HepG2 (cell line): Measurements from ENCODE around the gene TSNAX. TPM values are rescaled to one million over a fixed set of nuclear protein-coding genes. Genes with fewer than 3 reads are reported as not detected.

Source experiments
- ATAC-seq: fragments of 200-7000 bp; cut with Tn5 transposase; 3 replicates; pipeline ENCODE4 v1.9.1; 2020; ENCODE audit warnings: mild to moderate bottlenecking, moderate library complexity
- BruUV-seq: library from RNA; stranded (reverse); fragments of 400-500 nt; replicated peaks from 2 replicates; lab custom pipeline; 2021; lab: Mats Ljungman, UMichigan
- CTCF ChIA-PET: fragments of 300-600 bp; formaldehyde crosslinking; extraction: SDS; loops from one replicate; lab custom pipeline; 2021; ENCODE audit warnings: low total read pairs, inconsistent platforms, low intra/inter-chr PET ratio; lab: Yijun Ruan, JAX
- POLR2A ChIA-PET: fragments of 350-600 bp; sonication (Branson Sonifier 250); formaldehyde crosslinking; loops from one replicate; lab custom pipeline; 2020; ENCODE audit warnings: antibody characterized with exemption, inconsistent platforms; lab: Yijun Ruan, JAX
- DNase-seq: peaks from one replicate; pipeline ENCODE4 v3.0.0-alpha.2; 2015; ENCODE audit warnings: low spot score
- FAIRE-seq: peaks from 3 replicates; lab custom pipeline; 2011; peaks lifted over from hg19 to GRCh38; lab: Jason Lieb, UNC
- H2AFZ ChIP-seq: one replicate; pipeline ENCODE4 v1.6.1; 2011; ENCODE audit warnings: low read length, inconsistent platforms
- H3K27ac ChIP-seq: fragments of 300-600 bp; 3 replicates; pipeline ENCODE4 v1.8.0; 2011; ENCODE audit warnings: mixed run types, mild to moderate bottlenecking, mixed read lengths, low read length, inconsistent platforms; ENCODE audit not compliant: insufficient read depth; ENCODE audit errors: extremely low read length
- H3K27me3 ChIP-seq, 2 experiments: fragments of 200-600 bp in 1 of 2; 2 replicates in 1 of 2; 3 replicates in 1 of 2; pipeline versions ENCODE4 v1.6.0 to v1.8.0; 2011; ENCODE audit warnings: low read length in 2 of 2, mild to moderate bottlenecking in 2 of 2, moderate library complexity in 2 of 2, inconsistent platforms in 1 of 2; ENCODE audit not compliant: insufficient read depth in 2 of 2, control insufficient read depth in 1 of 2
- H3K36me3 ChIP-seq, 2 experiments: fragments of 200-600 bp in 1 of 2; replicated peaks in 1 of 2; 2 replicates in 1 of 2; 3 replicates in 1 of 2; pipeline versions ENCODE4 v1.5.1 to v1.8.0; 2011; ENCODE audit warnings: low read length in 2 of 2, inconsistent platforms in 1 of 2; ENCODE audit not compliant: insufficient read depth in 2 of 2, control insufficient read depth in 1 of 2
- H3K4me1 ChIP-seq: 2 replicates; pipeline ENCODE4 v1.5.1; 2012; ENCODE audit warnings: low read length, inconsistent platforms; ENCODE audit not compliant: insufficient read depth
- H3K4me2 ChIP-seq: 2 replicates; pipeline ENCODE4 v1.6.0; 2011; ENCODE audit warnings: low read depth, low read length, inconsistent platforms
- H3K4me3 ChIP-seq, 3 experiments: fragments of 200-600 bp in 1 of 3; sonication (generic), shearing (Covaris generic) in 1 of 3; replicated peaks in 1 of 3; 2 replicates each; pipeline ENCODE4 v1.5.1; 2011 to 2016; ENCODE audit warnings: low read length in 3 of 3, inconsistent platforms in 2 of 3, low read depth in 2 of 3, mild to moderate bottlenecking in 2 of 3, control low read depth in 1 of 3, mixed read lengths in 1 of 3; ENCODE audit not compliant: insufficient read depth in 1 of 3
- H3K79me2 ChIP-seq: one replicate; pipeline ENCODE4 v1.6.1; 2011; ENCODE audit warnings: low read length, inconsistent platforms; ENCODE audit not compliant: insufficient read depth
- H3K9ac ChIP-seq: 2 replicates; pipeline ENCODE4 v1.6.0; 2011; ENCODE audit warnings: mild to moderate bottlenecking, low read depth, low read length, inconsistent platforms; ENCODE audit not compliant: insufficient read depth
- H3K9me3 ChIP-seq: 2 replicates; pipeline ENCODE4 v1.5.1; 2012; ENCODE audit warnings: mild to moderate bottlenecking, low read length
- H4K20me1 ChIP-seq: 2 replicates; pipeline ENCODE4 v1.6.0; 2011; ENCODE audit warnings: inconsistent platforms, mild to moderate bottlenecking, low read length, moderate library complexity; ENCODE audit not compliant: insufficient read depth
- GATA4 ChIP-seq: sonication (generic); IDR thresholded peaks from 2 replicates; pipeline ENCODE4 v1.6.1; 2016; ENCODE audit warnings: antibody characterized with exemption, low read depth, borderline replicate concordance
- MAFF ChIP-seq: IDR thresholded peaks from 2 replicates; pipeline ENCODE4 v1.6.1; 2011; ENCODE audit warnings: low read depth, low read length, improper control_type of control experiment
- MAFK ChIP-seq, 2 experiments: IDR thresholded peaks in 1 of 2; conservative IDR thresholded peaks in 1 of 2; 2 replicates each; pipeline ENCODE4 v1.6.1; 2011; ENCODE audit warnings: improper control_type of control experiment in 2 of 2, low read length in 2 of 2
- MZF1 ChIP-seq: sonication (generic); formaldehyde crosslinking; IDR thresholded peaks from 2 replicates; pipeline ENCODE4 v1.8.1; 2023; ENCODE audit warnings: mild to moderate bottlenecking, missing genetic modification reagents, borderline replicate concordance
- NCOA1 ChIP-seq: sonication (generic); formaldehyde crosslinking; IDR thresholded peaks from 2 replicates; pipeline ENCODE4 v1.9.0; 2021; ENCODE audit warnings: missing genetic modification reagents
- SP5 ChIP-seq: IDR thresholded peaks from 2 replicates; pipeline ENCODE4 v1.6.1; 2016; ENCODE audit warnings: low read depth, borderline replicate concordance
- ZNF224 ChIP-seq: sonication (generic); formaldehyde crosslinking; IDR thresholded peaks from 2 replicates; pipeline ENCODE4 v1.5.0; 2020; ENCODE audit warnings: mild to moderate bottlenecking, missing genetic modification reagents
- ZNF703 ChIP-seq: sonication (generic); formaldehyde crosslinking; IDR thresholded peaks from 2 replicates; pipeline ENCODE4 v1.5.1; 2020; ENCODE audit warnings: missing genetic modification reagents, mild to moderate bottlenecking, moderate library complexity, borderline replicate concordance
- ZNF777 ChIP-seq: sonication (generic); formaldehyde crosslinking; IDR thresholded peaks from 2 replicates; pipeline ENCODE4 v1.4.0; 2020; ENCODE audit warnings: missing genetic modification reagents
- WGBS: methylation state at CpG from one replicate; pipeline ENCODE4 v1.1.6; 2017; ENCODE audit warnings: low lambda C conversion rate; 5-methylcytosine and 5-hydroxymethylcytosine counted together
- in situ Hi-C: cut with HindIII; loops from 2 replicates; pipeline ENCODE4 v1.10.0; 2017; ENCODE audit warnings: low pct_unique_long_range_greater_than_20kb; ENCODE audit not compliant: extremely low pct_ligation_motif_present
- intact Hi-C: fragments of 100-400 bp; cut with micrococcal nuclease; formaldehyde crosslinking; loops from one replicate; pipeline ENCODE4 v1.10.0; 2022; ENCODE audit not compliant: unreplicated experiment
- polyA plus RNA-seq, 8 experiments: library from polyadenylated mRNA; depleted of rRNA in 3 of 8; stranded (reverse) in 7 of 8; unstranded in 1 of 8; fragments of >200 nt; fragmentation: Illumina TruSeq in 4 of 8; extraction: Trizol in 4 of 8; gene quantifications; 2 replicates each; pipeline versions ENCODE4 v1.2.1 to v1.2.3, GENCODE V29; 2011 to 2016; ENCODE audit warnings: low read depth in 4 of 8, missing spikeins in 1 of 8, mixed read lengths in 1 of 8; ENCODE audit not compliant: insufficient read depth in 1 of 8
- total RNA-seq, 5 experiments: library from RNA; depleted of rRNA; stranded (reverse); fragments of >200 nt; fragmentation: Illumina TruSeq; extraction: Trizol; gene quantifications; 2 replicates each; pipeline ENCODE4 v1.2.3, GENCODE V29; 2016; ENCODE audit warnings: low read depth in 1 of 5
- TF ChIP-seq, protein P1 (sequence below): sonication (generic); IDR thresholded peaks from 2 replicates; pipeline ENCODE4 v1.6.1; 2016; ENCODE audit warnings: low read depth, borderline replicate concordance
- TF ChIP-seq, protein P2 (sequence below): sonication (generic); formaldehyde crosslinking; IDR thresholded peaks from 2 replicates; pipeline ENCODE4 v1.4.0; 2020; ENCODE audit warnings: missing genetic modification reagents, borderline replicate concordance
- TF ChIP-seq, protein P3 (sequence below): sonication (generic); formaldehyde crosslinking; IDR thresholded peaks from 2 replicates; pipeline ENCODE4 v1.5.1; 2020; ENCODE audit warnings: missing genetic modification reagents, mild to moderate bottlenecking, borderline replicate concordance

TSNAX gene
- total and polyA plus RNA-seq, 2 of the 13 experiments (the other 11 are each of a cell fraction or from before 2014, with no cell fraction given): 13.2 to 46.2 TPM

DNA sequence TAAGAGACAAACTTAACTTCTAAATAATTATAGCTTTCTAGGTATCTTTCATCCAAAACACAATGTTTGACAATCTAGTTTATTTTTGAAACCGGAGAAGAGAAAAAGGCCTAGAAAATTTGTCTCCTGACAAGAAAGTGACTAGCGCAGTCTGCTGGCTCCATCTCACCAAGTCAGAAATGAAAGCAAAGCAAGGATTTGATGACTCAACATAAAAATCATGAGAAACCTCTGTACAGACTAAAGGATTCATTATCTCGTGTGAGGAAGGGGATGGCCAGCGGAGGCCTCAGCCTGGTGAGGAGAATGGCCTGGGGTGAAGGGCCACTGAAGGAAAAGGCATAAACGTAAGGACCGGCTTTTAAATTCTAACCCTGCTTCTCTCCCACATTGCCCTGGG, 20.0 kb upstream of the TSNAX start:
- 80% methylated on average over 6 of the region's 6 CpGs for WGBS
- Histone ChIP-seq H3K9ac (no peak overlapping the region), H3K4me2 (no peak overlapping the region; the same call in 1 of the 2 replicates), H3K9me3 (no peaks in the 10 kb centered on the region), H3K4me3 (no peak overlapping the region), H3K79me2 (no peaks in the 10 kb centered on the region), H3K4me1 (peaks cover 33% of the 10 kb centered on the region), H3K27ac (no peak overlapping the region), H3K36me3 (no peaks in the 10 kb centered on the region), H4K20me1 (no peaks in the 10 kb centered on the region), H3K27me3 (no peaks in the 10 kb centered on the region; a peak in 1 of 5 replicates), H2AFZ (no peak overlapping the region)
- intact Hi-C loops: no loop called here
- TF ChIP-seq MZF1 (CRISPR knock-in tag): no peak
- TF ChIP-seq, protein P1, sequence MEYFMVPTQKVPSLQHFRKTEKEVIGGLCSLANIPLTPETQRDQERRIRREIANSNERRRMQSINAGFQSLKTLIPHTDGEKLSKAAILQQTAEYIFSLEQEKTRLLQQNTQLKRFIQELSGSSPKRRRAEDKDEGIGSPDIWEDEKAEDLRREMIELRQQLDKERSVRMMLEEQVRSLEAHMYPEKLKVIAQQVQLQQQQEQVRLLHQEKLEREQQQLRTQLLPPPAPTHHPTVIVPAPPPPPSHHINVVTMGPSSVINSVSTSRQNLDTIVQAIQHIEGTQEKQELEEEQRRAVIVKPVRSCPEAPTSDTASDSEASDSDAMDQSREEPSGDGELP: no peak
- no peak for TF ChIP-seq NCOA1 (CRISPR knock-in tag)
- peak; percentile 98 for TF ChIP-seq MAFF
- TF ChIP-seq MAFK (conservative IDR thresholded peaks at IDR 0.05 in 1 of 2, IDR thresholded peaks at IDR 0.05 in 1 of 2; ENCODE audit: low read length in 2 of 2): peak; percentile 96 to 98
- no peak for ATAC-seq
- no peak for DNase-seq
- POLR2A ChIA-PET: no interaction called here
- CTCF ChIA-PET: no interaction called here
- in situ Hi-C loops: no loop called here
- no TSS peak for BruUV-seq
- FAIRE-seq: no peak

DNA sequence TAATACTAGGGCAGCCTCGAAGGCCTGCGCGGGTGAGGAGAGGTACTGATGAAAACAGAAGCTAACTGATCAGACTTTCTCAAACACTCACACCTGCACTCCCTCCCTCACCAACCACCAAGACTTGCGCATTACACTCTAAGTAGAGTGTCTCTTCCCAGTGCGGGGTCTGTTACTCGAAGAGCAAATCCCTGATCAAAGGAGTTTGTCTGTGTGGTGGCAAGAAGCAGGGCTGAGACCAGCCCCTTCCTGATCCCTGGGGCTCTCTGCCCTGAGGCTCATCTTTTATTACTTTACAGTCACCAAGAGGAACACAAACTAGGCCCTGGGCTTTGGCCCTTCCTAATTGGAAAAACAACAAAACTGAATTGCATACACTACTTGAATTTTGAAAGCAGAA, 19.5 kb upstream of the TSNAX start:
- ChIA-PET POLR2A (no interaction called here), CTCF (no interaction called here)
- WGBS: 96% methylated on average over 5 of the region's 6 CpGs
- Histone ChIP-seq H3K4me2 (no peak overlapping the region), H4K20me1 (no peaks in the 10 kb centered on the region), H3K4me1 (peaks cover 33% of the 10 kb centered on the region), H3K9me3 (no peaks in the 10 kb centered on the region), H3K79me2 (no peaks in the 10 kb centered on the region), H3K4me3 (no peak overlapping the region), H3K36me3 (no peaks in the 10 kb centered on the region), H3K9ac (no peak overlapping the region), H3K27me3 (no peaks in the 10 kb centered on the region; a peak in 1 of 5 replicates), H3K27ac (no peak overlapping the region), H2AFZ (no peak overlapping the region)
- no peak for FAIRE-seq
- no peak for DNase-seq
- no peak for ATAC-seq
- in situ Hi-C loops: no loop called here
- intact Hi-C loops: no loop called here
- BruUV-seq: no TSS peak
- TF ChIP-seq ZNF703 (CRISPR knock-in tag): no peak
- TF ChIP-seq GATA4: no peak
- no peak for TF ChIP-seq SP5 (CRISPR knock-in tag)
- TF ChIP-seq, protein P2, sequence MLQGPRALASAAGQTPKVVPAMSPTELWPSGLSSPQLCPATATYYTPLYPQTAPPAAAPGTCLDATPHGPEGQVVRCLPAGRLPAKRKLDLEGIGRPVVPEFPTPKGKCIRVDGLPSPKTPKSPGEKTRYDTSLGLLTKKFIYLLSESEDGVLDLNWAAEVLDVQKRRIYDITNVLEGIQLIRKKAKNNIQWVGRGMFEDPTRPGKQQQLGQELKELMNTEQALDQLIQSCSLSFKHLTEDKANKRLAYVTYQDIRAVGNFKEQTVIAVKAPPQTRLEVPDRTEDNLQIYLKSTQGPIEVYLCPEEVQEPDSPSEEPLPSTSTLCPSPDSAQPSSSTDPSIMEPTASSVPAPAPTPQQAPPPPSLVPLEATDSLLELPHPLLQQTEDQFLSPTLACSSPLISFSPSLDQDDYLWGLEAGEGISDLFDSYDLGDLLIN (CRISPR knock-in tag): no peak
- TF ChIP-seq ZNF224: no peak
- no peak for TF ChIP-seq ZNF777
- TF ChIP-seq, protein P3, sequence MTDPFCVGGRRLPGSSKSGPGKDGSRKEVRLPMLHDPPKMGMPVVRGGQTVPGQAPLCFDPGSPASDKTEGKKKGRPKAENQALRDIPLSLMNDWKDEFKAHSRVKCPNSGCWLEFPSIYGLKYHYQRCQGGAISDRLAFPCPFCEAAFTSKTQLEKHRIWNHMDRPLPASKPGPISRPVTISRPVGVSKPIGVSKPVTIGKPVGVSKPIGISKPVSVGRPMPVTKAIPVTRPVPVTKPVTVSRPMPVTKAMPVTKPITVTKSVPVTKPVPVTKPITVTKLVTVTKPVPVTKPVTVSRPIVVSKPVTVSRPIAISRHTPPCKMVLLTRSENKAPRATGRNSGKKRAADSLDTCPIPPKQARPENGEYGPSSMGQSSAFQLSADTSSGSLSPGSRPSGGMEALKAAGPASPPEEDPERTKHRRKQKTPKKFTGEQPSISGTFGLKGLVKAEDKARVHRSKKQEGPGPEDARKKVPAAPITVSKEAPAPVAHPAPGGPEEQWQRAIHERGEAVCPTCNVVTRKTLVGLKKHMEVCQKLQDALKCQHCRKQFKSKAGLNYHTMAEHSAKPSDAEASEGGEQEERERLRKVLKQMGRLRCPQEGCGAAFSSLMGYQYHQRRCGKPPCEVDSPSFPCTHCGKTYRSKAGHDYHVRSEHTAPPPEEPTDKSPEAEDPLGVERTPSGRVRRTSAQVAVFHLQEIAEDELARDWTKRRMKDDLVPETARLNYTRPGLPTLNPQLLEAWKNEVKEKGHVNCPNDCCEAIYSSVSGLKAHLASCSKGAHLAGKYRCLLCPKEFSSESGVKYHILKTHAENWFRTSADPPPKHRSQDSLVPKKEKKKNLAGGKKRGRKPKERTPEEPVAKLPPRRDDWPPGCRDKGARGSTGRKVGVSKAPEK (CRISPR knock-in tag): no peak
